ENCODE data around the gene SCIN. TPM values are rescaled to one million over a fixed set of nuclear protein-coding genes. Genes with fewer than 3 reads are reported as not detected.

The SCIN gene
- total RNA-seq, result 1.8 and 3.6 TPM in 2 replicates

GRCh38 chr7:12570534-12571461 is at the start of gene SCIN:
SCIN (plus strand) TSS chr7:12570720; CDS start chr7:12570787, 67 bp downstream.

GRCh38 chr7:12686891-12687717 is 116.6 kb downstream of the SCIN start, which contains the start of gene ARL4A:
ARL4A (plus strand) TSS chr7:12687633; CDS start chr7:12688255, 622 bp downstream.

Small RNA genes lying within 50 kb of the gene (small RNA-seq; reads per million reads assigned to genes)
- gene RF00264 (ENCODE audit: low replicate concordance), result not detected

Other genes with a start within 250 kb of the SCIN start
- gene VWDE, start 166.9 kb upstream of the SCIN start, total RNA-seq, result 0.14 TPM in 1 of 2 replicates, not detected in the other
- gene ARL4A, start 116.9 kb downstream of the SCIN start, total RNA-seq, result 19.3 and 23.3 TPM in 2 replicates

Data from placental pericyte (primary cell).